Endothelial cell of umbilical vein (primary cell): ENCODE results near the gene SCO2.

Source experiments
- CTCF ChIP-seq, 2 donors: IDR thresholded peaks; 1 replicate in 1 of 2; 2 replicates in 1 of 2; pipeline ENCODE4 v1.5.1; 2011; ENCODE audit warnings: low read length in 2 of 2, mild to moderate bottlenecking in 2 of 2, moderate library complexity in 2 of 2, control low read depth in 1 of 2, inconsistent platforms in 1 of 2, low read depth in 1 of 2; ENCODE audit not compliant: insufficient read depth in 1 of 2; ENCODE audit errors: extremely low read depth in 1 of 2
- EZH2 ChIP-seq: IDR thresholded peaks from 2 replicates; pipeline ENCODE4 v1.6.1; 2012; ENCODE audit warnings: borderline replicate concordance, low read depth, mild to moderate bottlenecking, moderate library complexity, low read length, inconsistent platforms; ENCODE audit not compliant: severe bottlenecking
- FOS ChIP-seq: IDR thresholded peaks from 2 replicates; pipeline ENCODE4 v1.6.1; 2011; ENCODE audit warnings: mild to moderate bottlenecking, low read length, moderate library complexity, borderline replicate concordance; ENCODE audit not compliant: insufficient read depth
- GATA2 ChIP-seq: IDR thresholded peaks from 2 replicates; pipeline ENCODE4 v1.7.0; 2011; ENCODE audit warnings: low read depth, mild to moderate bottlenecking, moderate library complexity, mixed read lengths, low read length; ENCODE audit not compliant: insufficient read length, insufficient read depth
- JUN ChIP-seq: IDR thresholded peaks from 2 replicates; pipeline ENCODE4 v1.6.1; 2011; ENCODE audit warnings: borderline replicate concordance, low read depth; ENCODE audit not compliant: insufficient read length, insufficient read depth
- MAX ChIP-seq: IDR thresholded peaks from 2 replicates; pipeline ENCODE4 v1.6.1; 2011; ENCODE audit not compliant: insufficient read depth, insufficient read length
- MYC ChIP-seq: IDR thresholded peaks from one replicate; pipeline ENCODE4 v1.6.1; 2011; ENCODE audit warnings: mild to moderate bottlenecking, low read depth, low read length
- POLR2A ChIP-seq: IDR thresholded peaks from 2 replicates; pipeline ENCODE4 v1.6.1; 2012; ENCODE audit warnings: low read depth, mild to moderate bottlenecking, control low read depth, low read length
- POLR2AphosphoS5 ChIP-seq: IDR thresholded peaks from 2 replicates; pipeline ENCODE4 v1.6.1; 2012; ENCODE audit warnings: low read depth, mild to moderate bottlenecking, control low read depth, low read length, moderate library complexity; ENCODE audit not compliant: insufficient read depth

- TF ChIP-seq FOS: no peak
- no peak for TF ChIP-seq POLR2A
- TF ChIP-seq POLR2AphosphoS5: no peak
- no peak for TF ChIP-seq CTCF (IDR thresholded peaks at IDR 0.05; ENCODE audit: extremely low read depth in 1 of 2, insufficient read depth in 1 of 2, low read depth in 1 of 2, low read length in 2 of 2)
- no peak for TF ChIP-seq MAX
- TF ChIP-seq GATA2: no peak
- no peak for TF ChIP-seq MYC
- TF ChIP-seq JUN: no peak
- no peak for TF ChIP-seq EZH2
Measured at GRCh38 chr22:50479721-50480120, 45.7 kb downstream of the SCO2 start.
